AG04449 (cell line): Measurements from ENCODE around the gene PLXNA4.
"Not testable (repeated sequence)": the region's sequence is repeated elsewhere in the genome, so short reads cannot be mapped to it uniquely, and the experiment has no call there.

Source experiments
- CTCF ChIA-PET: fragments of 350-600 bp; formaldehyde crosslinking; extraction: SDS; loops from one replicate; lab custom pipeline; 2021; ENCODE audit warnings: antibody characterized with exemption; lab: Yijun Ruan, JAX
- POLR2A ChIA-PET: fragments of 400-600, 350-600 bp; formaldehyde crosslinking; extraction: SDS; loops from one replicate; lab custom pipeline; 2020; ENCODE audit warnings: antibody characterized with exemption, inconsistent platforms; lab: Yijun Ruan, JAX
- DNase-seq: peaks from one replicate; pipeline ENCODE4 v3.0.0-alpha.2; 2010; ENCODE audit warnings: low read depth, low spot score
- H3K4me3 ChIP-seq: 2 replicates; pipeline ENCODE4 v1.5.1; 2011; ENCODE audit warnings: low read depth, mild to moderate bottlenecking, control low read depth, low read length
- TF ChIP-seq, protein P1 (sequence below): IDR thresholded peaks from one replicate; pipeline ENCODE4 v1.5.1; 2011; ENCODE audit warnings: mild to moderate bottlenecking, moderate library complexity, low read length, control low read depth, inconsistent platforms; ENCODE audit not compliant: insufficient read depth; ENCODE audit errors: missing control alignments

PLXNA4 gene

GRCh38 chr7:132179681-132180080, 396.6 kb downstream of the PLXNA4 start:
- H3K4me3 ChIP-seq = no peak overlapping the region
- DNase-seq = no peak
- TF ChIP-seq, protein P1, sequence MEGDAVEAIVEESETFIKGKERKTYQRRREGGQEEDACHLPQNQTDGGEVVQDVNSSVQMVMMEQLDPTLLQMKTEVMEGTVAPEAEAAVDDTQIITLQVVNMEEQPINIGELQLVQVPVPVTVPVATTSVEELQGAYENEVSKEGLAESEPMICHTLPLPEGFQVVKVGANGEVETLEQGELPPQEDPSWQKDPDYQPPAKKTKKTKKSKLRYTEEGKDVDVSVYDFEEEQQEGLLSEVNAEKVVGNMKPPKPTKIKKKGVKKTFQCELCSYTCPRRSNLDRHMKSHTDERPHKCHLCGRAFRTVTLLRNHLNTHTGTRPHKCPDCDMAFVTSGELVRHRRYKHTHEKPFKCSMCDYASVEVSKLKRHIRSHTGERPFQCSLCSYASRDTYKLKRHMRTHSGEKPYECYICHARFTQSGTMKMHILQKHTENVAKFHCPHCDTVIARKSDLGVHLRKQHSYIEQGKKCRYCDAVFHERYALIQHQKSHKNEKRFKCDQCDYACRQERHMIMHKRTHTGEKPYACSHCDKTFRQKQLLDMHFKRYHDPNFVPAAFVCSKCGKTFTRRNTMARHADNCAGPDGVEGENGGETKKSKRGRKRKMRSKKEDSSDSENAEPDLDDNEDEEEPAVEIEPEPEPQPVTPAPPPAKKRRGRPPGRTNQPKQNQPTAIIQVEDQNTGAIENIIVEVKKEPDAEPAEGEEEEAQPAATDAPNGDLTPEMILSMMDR = no peak
- ChIA-PET POLR2A (no interaction called here), CTCF (interaction anchor here (1.0 kb wide), 1 partner anchor 235 kb away, joined by 3 read pairs; no protein-coding TSS in a partner anchor)

GRCh38 chr7:132179080-132179430, 397.2 kb downstream of the PLXNA4 start:
- CTCF ChIA-PET = no interaction called here
- H3K4me3 ChIP-seq = no peak overlapping the region
- DNase-seq = no peak
- POLR2A ChIA-PET = no interaction called here
- TF ChIP-seq, protein P1 = no peak

GRCh38 chr7:132178402-132179079, 397.7 kb downstream of the PLXNA4 start:
- CTCF ChIA-PET, POLR2A ChIA-PET, H3K4me3 ChIP-seq, DNase-seq: not testable (repeated sequence)

GRCh38 chr7:132177708-132178401, 398.4 kb downstream of the PLXNA4 start:
- TF ChIP-seq, protein P1 = no peak
- POLR2A ChIA-PET = no interaction called here
- CTCF ChIA-PET = interaction anchor here (1.1 kb wide), 1 partner anchor 173 kb away, joined by 3 read pairs; no protein-coding TSS in a partner anchor
- no peak overlapping the region for H3K4me3 ChIP-seq
- DNase-seq = no peak

DNA sequence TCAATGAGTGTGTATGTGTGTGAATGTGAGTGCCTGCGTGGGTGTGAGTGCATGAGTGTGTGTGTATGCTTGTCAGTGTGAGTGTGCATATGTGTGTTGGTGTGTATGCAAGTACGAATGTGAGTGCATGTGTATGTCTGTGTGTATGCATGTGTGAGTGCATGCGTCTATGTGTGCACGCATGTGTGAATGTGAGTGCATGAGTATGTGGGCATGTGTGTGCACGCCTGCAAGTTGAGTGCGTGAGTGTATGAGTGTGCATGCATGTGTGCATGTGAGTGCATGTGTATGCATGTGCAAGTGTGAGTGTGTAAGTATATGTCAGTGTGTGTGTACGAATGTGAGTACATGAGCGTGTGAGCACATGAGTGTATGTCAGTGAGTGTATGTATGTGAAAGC, 399.6 kb downstream of the PLXNA4 start:
- H3K4me3 ChIP-seq = no peak overlapping the region
- DNase-seq = no peak
- ChIA-PET CTCF (interaction anchor here (1.1 kb wide), 1 partner anchor 172 kb away, joined by 3 read pairs; no protein-coding TSS in a partner anchor), POLR2A (no interaction called here)
- TF ChIP-seq, protein P1 = no peak

DNA sequence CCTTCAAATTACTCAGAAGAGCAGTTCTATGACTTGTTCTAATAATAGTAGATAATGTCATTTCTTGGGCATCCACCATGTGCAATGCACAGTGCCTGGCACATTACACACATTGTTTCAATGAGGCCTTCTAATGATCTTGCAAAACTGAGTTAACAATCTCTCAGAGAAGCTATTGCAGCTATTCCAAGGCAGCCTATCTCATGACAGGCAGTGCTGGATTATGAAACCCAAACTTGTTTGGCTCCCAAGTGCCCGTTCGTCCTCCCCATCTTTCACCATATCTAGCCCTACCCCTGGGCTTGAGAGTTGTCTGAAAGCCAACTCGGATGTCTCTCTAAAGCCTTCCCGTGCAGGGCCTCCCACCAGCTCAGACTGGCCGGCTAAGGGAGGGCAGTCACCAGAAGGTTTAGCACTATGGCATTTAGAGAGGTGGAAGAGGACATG, 405.1 kb downstream of the PLXNA4 start:
- H3K4me3 ChIP-seq = no peak overlapping the region
- ChIA-PET POLR2A (no interaction called here), CTCF (interaction anchor here (0.8 kb wide), 1 partner anchor 9 kb away, joined by 4 read pairs; no protein-coding TSS in a partner anchor)
- TF ChIP-seq, protein P1 = no peak
- no peak for DNase-seq
